Nucleus accumbens (tissue), 56 donors: Measurements from ENCODE around the gene ARHGAP26.

Experiments
- DNase-seq, 56 donors: peaks; one replicate each; lab custom pipeline; 2025; lab: John Stamatoyannopoulos, UW

The ARHGAP26 gene

DNA sequence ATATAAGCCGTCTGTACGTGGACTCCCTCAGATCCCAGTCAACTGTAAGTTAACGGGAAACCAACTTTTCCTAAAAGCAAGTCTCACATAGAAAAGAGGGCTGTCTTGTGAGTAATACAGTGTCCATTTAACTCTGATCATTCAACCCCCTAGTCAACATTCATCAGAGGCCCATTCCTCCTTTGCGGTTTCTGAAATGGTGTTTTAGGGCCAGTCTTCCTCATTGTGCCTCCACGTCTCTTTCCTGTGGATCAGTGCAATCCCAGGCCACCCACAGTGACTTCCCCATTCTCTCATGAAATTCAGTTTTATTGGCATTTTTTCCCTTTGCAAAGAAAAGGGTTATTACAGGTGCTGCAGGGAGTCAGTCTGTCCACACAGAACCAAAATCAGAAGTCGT, 371.5 kb downstream of the ARHGAP26 start:
- DNase-seq = no peak

DNA sequence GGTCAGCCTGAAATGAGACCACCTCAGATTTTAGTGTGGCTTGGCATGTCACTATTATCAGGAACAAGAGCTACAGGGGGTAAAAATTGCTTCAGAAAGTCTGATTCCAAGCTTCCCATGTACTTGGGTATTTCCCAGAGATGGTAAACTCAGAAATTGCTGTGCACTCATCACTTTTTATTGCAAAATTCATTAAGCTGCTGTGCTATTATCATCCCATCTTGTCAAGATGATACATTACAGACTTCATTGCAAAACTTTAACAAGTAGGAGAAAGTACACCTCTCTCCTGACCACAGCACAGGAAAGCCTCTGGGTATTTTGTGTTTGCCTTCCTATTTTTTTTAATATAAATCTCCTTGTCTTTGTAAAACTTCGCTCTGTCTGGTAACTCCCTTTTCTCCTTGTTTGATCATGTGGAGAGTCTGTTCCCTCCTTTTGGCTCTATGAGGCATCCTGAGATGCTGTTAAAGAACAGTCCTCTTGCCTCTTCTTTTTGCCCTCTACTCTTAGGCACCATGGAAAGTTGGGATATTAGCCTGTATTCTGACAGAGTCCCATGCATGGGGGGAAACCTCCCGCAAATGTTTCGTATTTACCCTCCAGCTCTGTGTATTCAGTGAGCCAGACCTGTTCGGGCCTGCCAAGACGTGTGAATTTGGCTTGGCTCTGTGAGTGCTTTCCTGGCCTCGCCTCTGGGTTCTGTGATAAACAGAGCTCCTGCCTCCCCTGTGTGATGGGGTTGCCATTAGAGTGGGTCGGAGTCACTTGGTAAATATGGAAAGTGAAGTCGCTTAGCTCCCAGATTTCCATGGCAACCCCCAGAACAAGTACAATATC, 372.6 kb downstream of the ARHGAP26 start:
- peak in 37 of 56 donors; percentile 1 to 75 (median 16) for DNase-seq

DNA sequence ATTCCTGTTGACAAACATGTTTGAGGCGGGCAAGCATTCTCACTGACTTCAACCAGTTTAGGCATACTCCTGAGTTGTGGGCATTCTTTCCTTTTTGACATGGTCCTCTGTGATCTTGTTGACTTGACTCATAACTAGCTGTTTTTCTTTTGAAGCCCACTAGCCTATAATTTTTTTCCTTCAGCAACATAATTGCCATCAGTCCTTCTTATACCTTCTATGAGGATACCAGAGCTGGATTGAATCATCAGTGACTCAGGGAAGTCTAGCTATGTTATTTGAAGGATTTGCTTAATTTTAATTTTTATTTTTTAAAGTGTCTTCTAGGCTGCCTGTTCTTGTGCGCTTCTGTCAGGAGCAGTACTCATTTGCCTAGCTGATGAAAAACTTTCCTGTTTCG, 373.8 kb downstream of the ARHGAP26 start:
- DNase-seq = no peak

DNA sequence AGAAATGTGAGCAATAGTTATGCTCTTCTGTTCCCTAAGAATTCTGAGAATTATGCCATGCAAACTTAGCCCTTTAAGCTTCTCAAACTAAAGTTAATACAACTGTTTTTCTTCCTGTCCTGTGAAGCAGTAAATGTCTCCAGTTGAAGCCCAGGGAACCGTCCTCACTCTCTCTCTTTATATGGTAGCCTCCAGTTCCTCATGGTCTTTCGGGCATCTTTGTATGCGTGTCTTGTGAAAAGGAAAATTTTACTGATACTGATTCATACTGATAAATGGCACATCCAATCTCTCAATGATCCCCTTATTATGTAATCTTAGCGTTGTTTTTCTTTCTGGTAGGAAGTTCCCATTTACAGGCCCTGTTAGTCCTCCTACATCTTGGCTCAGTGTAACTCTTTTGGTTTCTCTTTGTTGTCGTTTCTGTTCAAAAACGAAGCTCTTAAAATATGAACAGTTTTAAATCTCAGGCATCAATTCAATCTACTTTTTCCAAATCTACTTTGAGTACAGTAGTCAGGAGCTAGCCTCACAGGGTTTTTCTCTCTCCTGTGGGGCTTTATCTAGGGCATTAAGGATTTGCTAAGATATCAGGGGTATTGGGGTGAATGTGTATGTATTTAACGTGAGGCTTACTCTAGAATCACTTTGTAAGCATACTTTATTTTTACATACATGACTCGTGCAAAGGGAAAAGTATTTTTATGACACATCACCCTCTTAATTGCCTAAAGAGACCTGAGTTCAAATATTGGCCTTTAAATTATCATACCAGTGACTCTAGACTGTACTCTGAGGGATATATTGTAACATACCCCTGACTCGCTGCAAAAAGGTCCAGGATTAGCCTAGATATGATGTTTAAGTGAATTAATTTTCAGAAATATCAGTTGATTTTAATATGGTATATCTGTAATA, 375.3 kb downstream of the ARHGAP26 start:
- DNase-seq = no peak

DNA sequence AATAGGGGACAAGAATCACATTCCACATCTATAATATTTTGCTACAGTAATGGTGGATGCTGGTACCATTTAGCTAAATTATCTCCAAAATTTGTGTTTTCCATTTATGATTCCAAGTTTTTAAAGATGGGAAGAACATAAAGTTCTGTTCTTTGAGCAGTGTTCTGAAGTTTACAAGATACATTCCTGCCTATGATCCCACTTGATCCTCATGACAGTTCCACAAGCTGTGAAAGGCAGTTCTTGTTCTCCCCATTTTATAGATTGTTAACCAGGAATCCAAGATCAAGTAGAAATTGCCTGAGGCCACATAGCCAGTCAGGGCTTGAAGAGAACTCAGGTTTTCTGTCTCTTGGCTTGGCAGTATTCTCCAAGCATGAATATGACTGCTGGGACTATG, 376.0 kb downstream of the ARHGAP26 start:
- no peak for DNase-seq

DNA sequence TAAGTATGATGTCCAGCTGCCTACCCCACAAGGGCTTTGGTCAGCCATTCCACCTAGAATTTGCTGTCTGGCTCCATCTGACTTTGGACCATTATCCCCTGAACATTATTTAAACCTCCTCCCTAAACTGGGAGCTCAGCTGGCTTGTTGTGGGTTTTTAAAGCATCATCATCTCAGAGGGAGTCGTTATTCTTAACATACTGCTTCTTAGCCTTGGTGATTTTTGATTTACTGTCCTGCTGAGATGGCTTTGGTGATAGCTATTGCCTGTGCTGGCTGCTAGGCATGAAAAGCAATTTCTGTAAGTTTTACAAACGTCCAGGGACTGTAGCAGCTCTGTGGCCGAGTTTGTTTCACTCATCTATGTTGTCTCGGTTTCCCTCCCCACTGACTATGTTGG, 377.2 kb downstream of the ARHGAP26 start:
- DNase-seq = no peak

DNA sequence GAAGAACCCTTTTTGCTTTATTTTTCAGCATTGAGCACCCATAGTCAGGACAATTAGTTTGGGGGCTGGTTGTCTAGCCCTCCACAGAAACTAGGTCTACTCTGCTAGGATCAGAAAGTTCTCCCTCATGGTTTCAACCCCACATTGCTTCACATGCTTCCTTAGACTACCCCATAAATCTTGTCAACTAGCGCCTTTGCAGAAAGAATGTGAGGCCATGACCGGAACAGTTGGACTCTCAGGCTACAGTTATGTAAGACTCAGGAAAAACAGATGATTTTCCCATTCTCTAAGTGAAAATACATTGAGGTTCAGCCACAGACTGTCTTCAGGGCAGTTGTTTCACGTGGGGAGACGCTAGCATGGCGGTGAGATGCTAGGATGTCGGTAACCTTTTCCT, 377.7 kb downstream of the ARHGAP26 start:
- DNase-seq = no peak

DNA sequence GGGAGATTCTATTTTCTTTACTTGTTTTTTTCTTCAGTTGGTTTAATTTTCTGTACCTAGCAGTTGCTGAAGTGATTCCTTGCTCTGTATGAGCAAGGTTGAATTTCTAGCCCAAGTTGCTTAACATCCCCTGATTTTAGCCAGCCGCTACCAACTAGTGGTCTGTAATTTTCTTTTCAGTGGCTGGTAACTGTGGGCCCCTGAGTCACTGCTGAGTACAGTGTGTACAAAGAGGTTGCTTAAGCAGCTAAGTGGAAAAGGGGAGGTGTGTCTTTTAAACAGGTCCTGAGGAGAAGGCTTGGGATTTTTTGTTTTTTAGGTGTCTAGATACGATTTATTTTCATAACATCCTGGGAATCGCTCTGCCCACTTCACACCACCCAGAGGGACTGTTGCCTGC, 378.6 kb downstream of the ARHGAP26 start:
- no peak for DNase-seq

DNA sequence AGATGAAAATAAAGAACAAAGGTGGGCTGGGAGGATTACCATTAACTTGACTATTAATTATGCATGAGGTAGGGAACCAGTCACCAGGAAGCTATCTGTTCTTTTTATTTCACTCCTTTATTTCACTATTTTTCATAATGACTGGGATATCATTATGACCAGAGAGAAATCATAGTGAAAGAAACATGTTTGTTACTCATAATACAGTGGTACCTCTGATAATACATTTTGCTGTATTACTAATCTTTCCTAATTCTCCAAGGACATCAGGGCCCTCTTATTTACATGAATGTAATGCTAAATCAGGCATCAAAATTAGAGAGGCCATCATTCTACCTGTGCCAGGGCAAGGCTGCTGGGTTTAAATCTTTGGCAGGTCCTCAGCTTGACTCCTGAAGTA, 379.6 kb downstream of the ARHGAP26 start:
- DNase-seq = no peak

DNA sequence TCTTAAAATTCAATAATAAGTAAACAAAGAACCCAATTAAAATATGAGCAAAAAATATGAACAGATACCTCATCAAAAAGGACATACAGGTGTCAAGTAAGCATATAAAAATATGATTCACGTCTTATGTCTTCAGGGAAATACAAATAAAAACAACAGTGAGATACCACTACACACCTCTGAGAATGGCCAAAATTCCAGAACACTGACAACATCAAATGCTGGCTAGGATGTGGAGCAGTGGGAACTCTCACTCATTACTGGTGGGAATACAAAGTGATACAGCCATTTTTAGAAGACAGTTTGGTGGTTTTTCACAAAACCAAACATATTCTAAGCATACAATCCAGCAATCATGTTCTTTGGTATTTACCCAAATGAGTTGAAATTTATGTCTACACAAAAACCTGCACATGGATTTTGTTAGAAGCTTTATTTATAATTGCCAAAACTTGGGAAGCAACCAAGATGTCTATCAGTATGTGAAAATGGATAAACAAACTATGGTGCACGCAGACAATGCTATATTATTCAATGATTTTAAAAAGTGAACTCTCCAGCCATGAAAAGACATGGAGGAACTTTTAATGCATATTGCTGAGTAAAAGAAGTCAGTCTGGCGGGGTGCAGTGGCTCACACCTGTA, 381.0 kb downstream of the ARHGAP26 start:
- DNase-seq = no peak

DNA sequence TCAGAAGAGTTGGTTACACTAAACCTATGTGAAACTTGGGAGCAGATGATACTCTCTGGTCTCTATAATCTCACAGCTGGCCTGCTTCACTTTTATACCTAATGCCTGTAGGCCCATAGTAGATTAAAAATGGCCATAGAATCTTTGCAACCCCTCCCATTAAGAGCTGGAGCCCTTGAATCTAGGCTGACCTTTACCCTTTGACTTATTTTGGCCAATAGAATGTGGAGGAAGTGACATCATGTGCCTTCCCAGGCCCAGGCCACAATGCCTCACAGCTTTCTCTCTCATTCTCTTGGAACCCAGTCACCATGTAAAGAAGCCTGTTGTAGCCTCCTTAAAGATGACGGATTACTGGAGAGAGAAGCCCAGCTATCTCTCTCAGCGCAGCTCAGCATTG, 382.3 kb downstream of the ARHGAP26 start:
- DNase-seq = no peak

DNA sequence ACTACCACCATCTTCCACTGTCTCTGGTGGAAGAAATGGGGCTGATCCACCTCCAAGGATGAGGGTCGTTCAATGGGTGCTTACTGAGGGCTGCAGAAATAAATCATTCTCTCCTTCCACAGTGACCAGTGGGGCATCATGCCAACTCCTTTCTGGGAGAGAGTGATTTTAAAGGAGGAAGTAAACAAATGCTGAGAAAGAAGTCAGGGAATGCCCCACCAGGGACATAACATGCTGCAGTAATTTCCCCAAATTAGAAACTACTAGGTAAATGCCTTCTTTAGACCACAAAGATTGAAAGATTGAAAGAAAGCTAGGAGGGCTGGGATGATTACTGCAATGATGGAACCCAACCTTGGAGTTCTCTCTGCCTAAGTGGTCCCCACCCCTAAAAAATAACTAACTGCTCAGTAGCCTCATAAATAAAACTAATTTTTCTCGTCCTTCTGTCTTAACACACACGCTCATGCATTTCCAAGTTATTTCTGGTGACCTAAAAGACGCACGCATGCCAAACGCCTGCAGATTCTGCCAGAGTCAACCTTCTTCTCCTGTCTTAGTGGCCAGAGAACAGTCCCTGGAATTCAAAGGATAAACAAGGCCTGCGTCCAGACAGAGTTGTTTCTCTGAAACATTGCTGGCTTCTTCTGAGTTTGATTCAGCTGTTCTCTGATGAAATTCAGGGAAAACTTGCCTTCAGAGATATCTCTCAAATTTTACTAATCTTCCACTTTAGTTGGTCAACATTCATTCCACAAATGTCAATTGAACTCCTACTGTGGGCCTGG, 383.3 kb downstream of the ARHGAP26 start:
- no peak for DNase-seq

DNA sequence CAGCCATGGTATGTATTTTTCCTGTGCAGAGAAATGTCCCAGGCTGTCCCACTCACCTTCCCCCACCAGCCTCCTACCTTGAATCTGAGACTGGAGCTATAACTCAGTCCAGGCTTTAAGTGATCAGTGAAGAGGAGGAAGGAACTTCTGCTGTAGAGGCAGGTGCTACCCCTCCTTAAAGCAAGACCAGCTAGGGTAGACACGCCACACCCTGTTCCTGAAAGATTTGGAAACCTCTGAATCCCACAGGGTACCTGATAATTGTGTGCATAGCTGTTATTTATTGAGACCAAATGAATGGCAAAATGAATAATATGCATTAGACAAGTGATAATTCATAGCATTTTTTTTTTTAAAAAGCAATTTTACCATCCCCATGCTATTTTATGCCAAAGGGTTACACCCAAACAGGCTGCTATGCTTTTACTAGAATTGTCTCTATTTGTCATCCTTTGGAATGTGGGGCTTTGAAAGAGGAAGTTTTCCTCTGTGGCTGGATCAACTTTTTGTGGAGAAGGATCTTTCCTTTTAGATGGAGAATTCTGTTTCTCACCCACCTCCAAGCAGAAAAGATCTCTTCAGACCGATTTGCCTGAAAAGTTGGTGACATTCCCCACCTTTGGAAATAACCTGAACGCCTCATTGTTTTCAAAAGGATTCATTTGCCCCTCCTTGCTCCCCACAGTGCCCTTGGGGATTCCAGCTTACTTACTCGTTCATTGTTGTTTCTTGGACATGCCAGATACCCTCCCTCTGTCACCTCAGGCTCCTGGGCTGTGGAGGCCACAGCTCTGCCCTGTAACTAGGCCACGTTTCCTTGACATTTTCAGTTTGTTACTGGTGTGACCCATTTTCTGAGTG, 384.6 kb downstream of the ARHGAP26 start:
- DNase-seq = no peak

DNA sequence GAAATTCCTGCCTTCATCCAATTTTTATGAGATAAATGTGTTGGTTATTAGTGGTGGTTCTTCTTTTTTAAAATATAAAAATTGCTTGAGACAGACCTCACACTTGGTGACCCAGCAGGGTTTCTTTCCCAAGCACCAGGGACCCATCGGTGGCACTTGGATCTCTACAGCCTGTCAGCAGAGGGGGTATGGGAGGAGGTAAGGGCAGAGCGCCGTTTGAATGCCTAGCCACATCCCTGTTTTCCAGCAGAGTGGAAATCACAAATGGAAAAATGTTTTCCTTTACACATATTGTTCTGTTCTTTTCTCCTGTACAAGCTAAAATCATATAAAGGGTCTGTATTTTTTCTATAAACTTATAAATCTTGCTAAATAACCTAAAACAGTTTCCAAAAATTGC, 385.3 kb downstream of the ARHGAP26 start:
- peak in 1 of 56 donors; percentile 1 for DNase-seq

DNA sequence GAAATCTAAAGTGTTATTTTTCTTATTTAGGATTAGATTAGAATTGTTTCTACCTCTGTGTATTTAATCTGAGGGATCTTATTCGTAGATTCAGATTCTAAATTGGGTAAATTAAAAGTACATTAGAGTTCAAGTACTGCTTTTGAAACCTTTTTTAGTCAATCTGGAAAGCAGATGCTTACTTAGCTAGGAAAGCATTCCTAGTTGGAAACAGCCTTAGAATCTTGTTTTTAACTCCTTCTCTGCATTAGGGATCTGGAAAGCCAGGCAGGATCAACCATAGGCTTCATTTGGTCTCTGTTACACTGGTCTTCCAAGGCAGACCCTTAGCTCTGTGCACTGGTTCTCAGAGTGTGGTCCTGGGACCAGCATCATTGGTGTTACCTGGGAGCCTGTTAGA, 385.9 kb downstream of the ARHGAP26 start:
- no peak for DNase-seq

DNA sequence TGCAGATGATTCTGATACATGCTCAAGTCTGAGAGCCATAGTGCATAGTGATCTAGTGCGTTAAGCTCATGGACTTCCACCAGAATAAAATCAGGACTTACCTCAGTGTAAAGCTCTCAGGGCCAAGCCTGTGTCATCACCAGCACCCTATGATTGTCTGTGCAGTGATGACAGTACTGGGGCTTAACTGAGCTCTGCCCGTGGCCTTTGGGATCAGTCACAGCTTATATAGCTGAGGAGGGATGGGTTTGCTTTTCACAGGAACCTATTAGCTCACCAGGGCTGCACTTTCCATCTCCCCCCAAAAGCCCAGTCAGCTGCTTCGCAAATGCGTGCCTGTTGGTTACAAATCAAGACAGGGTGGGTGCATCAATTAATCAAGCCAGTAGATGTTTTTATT, 386.4 kb downstream of the ARHGAP26 start:
- no peak for DNase-seq

DNA sequence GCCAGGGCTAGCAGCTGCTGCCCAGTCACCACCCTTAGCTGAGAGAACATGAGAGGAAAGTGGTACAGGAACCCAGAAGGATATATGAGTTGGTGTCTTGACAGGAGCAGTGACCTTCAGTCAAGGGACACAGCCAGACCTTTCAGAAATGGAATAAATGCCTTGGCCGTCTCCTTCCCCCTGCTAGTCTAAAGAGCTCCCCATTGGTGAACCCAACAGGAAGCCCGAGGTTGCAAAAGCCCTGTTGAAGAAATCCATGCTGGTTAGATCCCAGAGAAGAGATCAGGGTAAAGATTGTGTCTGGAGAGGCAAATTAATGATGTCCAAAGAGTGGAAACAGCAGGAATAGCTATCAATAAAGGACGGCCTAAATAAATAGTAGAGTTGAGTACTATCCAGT, 388.9 kb downstream of the ARHGAP26 start:
- no peak for DNase-seq

DNA sequence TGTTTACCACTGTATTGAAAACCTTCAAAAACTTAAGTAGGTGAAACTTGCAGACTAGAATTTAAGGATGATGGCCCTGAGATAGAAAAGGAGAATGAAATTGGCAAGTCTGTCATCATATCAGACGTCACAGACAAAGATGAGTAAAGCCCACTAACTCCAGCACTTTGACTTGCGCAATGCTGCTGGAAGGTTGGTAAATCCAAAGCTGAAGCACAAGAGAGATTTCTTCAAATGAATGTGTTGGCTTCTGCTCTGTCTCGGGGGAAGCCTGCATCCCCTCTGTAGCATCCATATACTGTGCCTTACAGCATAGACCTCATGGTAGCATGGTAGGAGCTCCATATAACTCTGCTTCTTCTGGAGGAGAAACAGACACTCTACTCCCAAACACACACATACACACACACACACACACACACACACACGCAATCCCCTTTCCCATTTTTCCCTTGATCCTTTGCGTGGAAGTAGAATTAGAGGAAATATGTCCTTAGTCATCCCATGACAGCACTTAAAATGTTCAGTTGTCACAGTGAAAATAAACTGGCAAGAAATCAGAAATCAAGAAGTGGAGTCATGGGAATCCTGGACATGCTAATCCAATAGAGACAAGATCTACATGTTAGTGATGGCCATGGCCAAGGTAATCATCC, 391.8 kb downstream of the ARHGAP26 start:
- no peak for DNase-seq

DNA sequence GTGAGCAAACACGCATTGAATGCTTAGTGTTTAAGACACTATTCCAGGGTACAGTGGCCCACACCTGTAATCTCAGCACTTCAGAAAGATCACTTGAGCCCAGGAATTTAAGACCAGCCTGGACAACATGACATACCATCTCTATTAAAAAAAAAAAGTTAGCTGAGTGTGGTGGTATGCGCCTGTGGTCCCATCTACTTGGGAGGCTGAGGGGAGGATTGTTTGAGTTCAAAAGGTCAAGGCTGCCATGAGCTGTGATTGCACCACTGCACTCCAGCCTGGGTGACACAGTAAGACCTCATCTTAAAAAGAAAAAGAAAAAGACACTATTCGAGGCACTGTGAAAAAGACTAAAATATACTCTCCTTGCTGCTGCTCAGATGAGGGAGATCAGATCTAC, 392.6 kb downstream of the ARHGAP26 start:
- DNase-seq = no peak
